Activated CD8-positive, alpha-beta memory T cell treated with anti-CD3 and anti-CD28 coated beads for 1 hour (primary cell): Measurements from ENCODE around the gene AMOTL1.

ENCODE experiments used
- DNase-seq, 2 donors: peaks; one replicate each; pipeline ENCODE4 v3.0.0-alpha.2; 2020; ENCODE audit warnings: low read depth in 1 of 2; ENCODE audit errors: extremely low read depth in 1 of 2

The AMOTL1 gene

DNA sequence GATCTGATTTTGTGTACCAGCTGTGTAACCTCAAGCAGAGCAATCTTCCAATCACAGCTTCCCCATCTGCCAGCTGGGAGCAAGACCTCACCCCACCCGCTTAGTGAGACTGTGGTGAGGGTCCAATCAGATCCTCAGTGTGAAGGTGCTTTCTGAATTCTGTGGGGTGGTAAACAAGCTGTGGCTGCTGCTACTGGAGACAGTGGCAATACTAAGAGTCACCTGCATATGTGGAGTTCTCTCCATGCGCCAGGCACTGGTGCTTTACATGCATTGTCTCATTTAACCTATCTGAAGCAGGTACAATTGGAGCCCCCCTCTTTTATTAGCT is 154.8 kb downstream of the AMOTL1 start:
- DNase-seq, result no peak

DNA sequence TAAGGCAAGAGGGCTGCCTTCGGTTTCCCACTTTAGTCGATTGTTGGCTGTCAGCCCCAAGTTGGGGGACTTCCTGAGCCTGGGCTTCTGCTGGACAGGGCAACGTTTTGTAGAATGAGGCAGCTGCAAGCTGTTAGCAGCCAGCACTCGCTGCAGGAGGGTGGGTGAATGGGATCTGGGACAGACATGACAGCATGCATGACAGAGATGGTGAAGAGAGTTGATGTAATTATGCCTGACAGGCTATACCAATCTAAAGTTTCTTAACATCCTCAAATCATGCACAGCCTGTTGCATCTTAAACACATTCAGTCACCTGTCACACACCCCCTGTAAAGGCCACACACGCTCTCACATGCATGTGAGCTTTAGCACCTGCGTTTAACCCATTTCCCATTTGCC is 156.0 kb downstream of the AMOTL1 start:
- no peak for DNase-seq

DNA sequence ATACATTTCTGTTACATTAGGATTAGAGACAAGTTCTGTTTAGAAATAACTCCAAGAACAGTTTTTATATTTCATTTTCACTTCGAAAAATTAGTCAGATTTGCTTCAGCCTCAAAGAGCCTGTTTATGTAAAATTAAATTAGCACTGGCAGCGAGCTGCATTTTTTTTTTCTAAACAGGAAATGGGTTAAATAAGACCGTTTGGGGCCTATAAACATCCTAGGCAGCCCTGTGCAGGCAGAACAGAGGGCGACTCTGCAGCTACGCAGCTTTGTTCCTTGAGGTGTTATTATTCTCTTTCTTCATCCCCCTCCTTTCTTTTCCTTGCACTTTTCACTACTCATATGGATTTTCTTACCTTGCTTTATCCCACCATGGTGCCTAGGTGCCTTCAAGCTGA is 156.5 kb downstream of the AMOTL1 start:
- no peak for DNase-seq

DNA sequence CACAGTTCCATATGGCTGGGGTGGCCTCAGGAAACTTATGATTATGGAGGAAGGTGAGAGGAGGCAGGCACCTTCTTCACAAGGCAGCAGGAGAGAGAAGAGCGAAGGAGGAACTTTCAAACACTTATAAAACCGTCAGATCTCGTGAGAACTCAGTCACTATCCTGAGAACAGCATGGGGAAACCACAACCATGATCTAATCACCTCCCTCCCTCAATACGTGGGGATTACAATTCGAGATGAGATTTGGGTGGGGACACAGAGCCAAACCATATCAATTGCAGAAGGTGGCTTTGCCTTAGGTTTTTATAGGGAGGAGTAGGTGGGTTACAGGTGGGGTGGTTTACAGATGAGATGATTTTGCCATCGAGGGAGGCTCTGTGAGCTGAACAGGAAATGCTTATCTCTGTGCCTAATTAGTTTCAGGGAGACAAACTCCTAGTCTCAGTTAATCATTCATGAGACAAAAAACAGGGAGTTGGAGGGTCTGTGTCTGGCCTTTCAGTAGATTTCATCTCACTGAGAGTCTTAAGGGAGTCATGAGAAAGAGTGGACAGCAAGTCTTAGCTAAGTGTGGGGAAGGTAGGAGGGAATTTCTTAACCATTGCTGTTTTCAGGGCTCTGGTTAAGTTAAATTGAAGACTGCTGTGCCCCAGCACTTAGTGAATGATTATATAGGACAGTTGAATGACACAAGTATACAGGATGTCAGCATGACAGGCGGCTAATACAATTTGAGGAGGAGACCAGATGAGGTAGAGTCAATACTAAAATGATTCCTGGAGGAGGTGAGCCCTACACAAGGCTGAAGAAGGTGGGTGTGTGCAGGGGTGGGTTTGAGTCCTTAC is 157.5 kb downstream of the AMOTL1 start:
- no peak for DNase-seq

DNA sequence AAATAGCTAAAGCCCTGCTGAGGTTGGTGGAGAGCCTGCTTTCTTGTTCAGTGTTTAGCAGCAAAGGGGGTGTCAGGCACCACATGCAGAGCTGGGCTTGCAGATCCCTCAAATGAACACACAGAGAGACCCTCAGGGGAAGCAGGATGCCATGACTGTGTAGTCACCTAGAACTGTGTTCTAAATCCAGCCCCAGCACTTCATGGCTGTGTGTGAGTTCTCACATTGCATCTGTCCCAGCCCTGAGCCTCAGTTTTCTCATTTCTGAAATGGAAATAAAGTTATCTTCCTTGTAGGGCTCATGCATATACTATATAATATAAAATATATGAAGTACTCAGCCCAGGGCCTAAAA is 158.1 kb downstream of the AMOTL1 start:
- no peak for DNase-seq
